HepG2 (cell line): ENCODE results near the gene AMBRA1. TPM values are rescaled to one million over a fixed set of nuclear protein-coding genes. Genes with fewer than 3 reads are reported as not detected.
"Not testable (repeated sequence)": the region's sequence is repeated elsewhere in the genome, so short reads cannot be mapped to it uniquely, and the experiment has no call there.

Source experiments
- AGO1 ChIP-seq: fragments of 200-400 bp; formaldehyde crosslinking; IDR thresholded peaks from 2 replicates; pipeline ENCODE4 v1.6.1; 2017; ENCODE audit warnings: mild to moderate bottlenecking, low read depth, low read length, moderate library complexity; ENCODE audit not compliant: poor library complexity, severe bottlenecking
- ATF3 ChIP-seq: sonication (generic); formaldehyde crosslinking; IDR thresholded peaks from 2 replicates; pipeline ENCODE4 v1.4.0; 2020; ENCODE audit warnings: missing genetic modification reagents
- HMGXB4 ChIP-seq, 2 experiments: sonication (generic) in 1 of 2; formaldehyde crosslinking in 1 of 2; IDR thresholded peaks; 2 replicates each; pipeline versions ENCODE4 v1.4.0 to v1.6.1; 2018 to 2020; ENCODE audit warnings: missing genetic modification reagents in 2 of 2, borderline replicate concordance in 1 of 2, low read depth in 1 of 2, mild to moderate bottlenecking in 1 of 2, missing biosample characterization in 1 of 2
- MEIS1 ChIP-seq: sonication (generic); formaldehyde crosslinking; IDR thresholded peaks from 2 replicates; pipeline ENCODE4 v1.9.0; 2021; ENCODE audit warnings: mild to moderate bottlenecking, missing genetic modification reagents, moderate library complexity, borderline replicate concordance
- PITX1 ChIP-seq: sonication (generic); formaldehyde crosslinking; IDR thresholded peaks from 2 replicates; pipeline ENCODE4 v1.5.1; 2020; ENCODE audit warnings: mild to moderate bottlenecking, missing genetic modification reagents
- ZBTB38 ChIP-seq: sonication (generic); formaldehyde crosslinking; IDR thresholded peaks from 2 replicates; pipeline ENCODE4 v1.5.1; 2020; ENCODE audit warnings: mild to moderate bottlenecking, missing genetic modification reagents
- ZNF616 ChIP-seq: sonication (generic); formaldehyde crosslinking; IDR thresholded peaks from 2 replicates; pipeline ENCODE4 v1.5.0; 2020; ENCODE audit warnings: low read depth, mild to moderate bottlenecking, missing genetic modification reagents
- ZNF768 ChIP-seq: sonication (generic); formaldehyde crosslinking; IDR thresholded peaks from 2 replicates; pipeline ENCODE4 v1.4.0; 2020; ENCODE audit warnings: missing genetic modification reagents
- ZSCAN21 ChIP-seq: sonication (generic); formaldehyde crosslinking; IDR thresholded peaks from 2 replicates; pipeline ENCODE4 v1.8.0; 2022; ENCODE audit warnings: mild to moderate bottlenecking, missing genetic modification reagents, moderate library complexity, borderline replicate concordance
- polyA plus RNA-seq, 8 experiments: library from polyadenylated mRNA; depleted of rRNA in 3 of 8; stranded (reverse) in 7 of 8; unstranded in 1 of 8; fragments of >200 nt; fragmentation: Illumina TruSeq in 4 of 8; extraction: Trizol in 4 of 8; gene quantifications; 2 replicates each; pipeline versions ENCODE4 v1.2.1 to v1.2.3, GENCODE V29; 2011 to 2016; ENCODE audit warnings: low read depth in 4 of 8, missing spikeins in 1 of 8, mixed read lengths in 1 of 8; ENCODE audit not compliant: insufficient read depth in 1 of 8
- total RNA-seq, 5 experiments: library from RNA; depleted of rRNA; stranded (reverse); fragments of >200 nt; fragmentation: Illumina TruSeq; extraction: Trizol; gene quantifications; 2 replicates each; pipeline ENCODE4 v1.2.3, GENCODE V29; 2016; ENCODE audit warnings: low read depth in 1 of 5
- TF ChIP-seq, protein P1 (sequence below), 2 experiments: fragments of 450-650 bp in 1 of 2; sonication (generic) in 1 of 2; formaldehyde crosslinking in 1 of 2; IDR thresholded peaks; 2 replicates each; pipeline versions ENCODE4 v1.6.1 to v1.8.0; 2016 to 2022; ENCODE audit warnings: antibody characterized with exemption in 1 of 2, mild to moderate bottlenecking in 1 of 2, missing genetic modification reagents in 1 of 2

The AMBRA1 gene
- total and polyA plus RNA-seq, 2 of the 13 experiments (the other 11 are each of a cell fraction or from before 2014, with no cell fraction given), result 15.7 to 26.0 TPM

DNA sequence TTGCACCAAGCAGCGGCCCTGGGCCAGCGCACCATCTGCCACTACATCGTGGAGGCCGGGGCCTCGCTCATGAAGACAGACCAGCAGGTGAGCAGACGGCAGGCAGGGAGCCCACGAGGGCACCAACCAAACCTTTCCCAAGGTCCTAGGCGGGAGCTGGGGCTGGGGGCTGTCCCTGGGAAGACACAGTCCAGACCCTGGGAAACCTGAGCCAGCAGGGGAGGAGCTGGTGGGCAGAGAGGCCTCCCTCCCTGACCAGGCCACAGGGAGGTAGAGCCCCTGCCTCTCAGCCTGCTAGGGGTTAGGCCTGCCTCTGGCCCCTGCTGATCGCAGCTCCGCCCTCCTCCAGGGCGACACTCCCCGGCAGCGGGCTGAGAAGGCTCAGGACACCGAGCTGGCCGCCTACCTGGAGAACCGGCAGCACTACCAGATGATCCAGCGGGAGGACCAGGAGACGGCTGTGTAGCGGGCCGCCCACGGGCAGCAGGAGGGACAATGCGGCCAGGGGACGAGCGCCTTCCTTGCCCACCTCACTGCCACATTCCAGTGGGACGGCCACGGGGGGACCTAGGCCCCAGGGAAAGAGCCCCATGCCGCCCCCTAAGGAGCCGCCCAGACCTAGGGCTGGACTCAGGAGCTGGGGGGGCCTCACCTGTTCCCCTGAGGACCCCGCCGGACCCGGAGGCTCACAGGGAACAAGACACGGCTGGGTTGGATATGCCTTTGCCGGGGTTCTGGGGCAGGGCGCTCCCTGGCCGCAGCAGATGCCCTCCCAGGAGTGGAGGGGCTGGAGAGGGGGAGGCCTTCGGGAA is 214.1 kb downstream of the AMBRA1 start (continued):
- TF ChIP-seq, protein P1, sequence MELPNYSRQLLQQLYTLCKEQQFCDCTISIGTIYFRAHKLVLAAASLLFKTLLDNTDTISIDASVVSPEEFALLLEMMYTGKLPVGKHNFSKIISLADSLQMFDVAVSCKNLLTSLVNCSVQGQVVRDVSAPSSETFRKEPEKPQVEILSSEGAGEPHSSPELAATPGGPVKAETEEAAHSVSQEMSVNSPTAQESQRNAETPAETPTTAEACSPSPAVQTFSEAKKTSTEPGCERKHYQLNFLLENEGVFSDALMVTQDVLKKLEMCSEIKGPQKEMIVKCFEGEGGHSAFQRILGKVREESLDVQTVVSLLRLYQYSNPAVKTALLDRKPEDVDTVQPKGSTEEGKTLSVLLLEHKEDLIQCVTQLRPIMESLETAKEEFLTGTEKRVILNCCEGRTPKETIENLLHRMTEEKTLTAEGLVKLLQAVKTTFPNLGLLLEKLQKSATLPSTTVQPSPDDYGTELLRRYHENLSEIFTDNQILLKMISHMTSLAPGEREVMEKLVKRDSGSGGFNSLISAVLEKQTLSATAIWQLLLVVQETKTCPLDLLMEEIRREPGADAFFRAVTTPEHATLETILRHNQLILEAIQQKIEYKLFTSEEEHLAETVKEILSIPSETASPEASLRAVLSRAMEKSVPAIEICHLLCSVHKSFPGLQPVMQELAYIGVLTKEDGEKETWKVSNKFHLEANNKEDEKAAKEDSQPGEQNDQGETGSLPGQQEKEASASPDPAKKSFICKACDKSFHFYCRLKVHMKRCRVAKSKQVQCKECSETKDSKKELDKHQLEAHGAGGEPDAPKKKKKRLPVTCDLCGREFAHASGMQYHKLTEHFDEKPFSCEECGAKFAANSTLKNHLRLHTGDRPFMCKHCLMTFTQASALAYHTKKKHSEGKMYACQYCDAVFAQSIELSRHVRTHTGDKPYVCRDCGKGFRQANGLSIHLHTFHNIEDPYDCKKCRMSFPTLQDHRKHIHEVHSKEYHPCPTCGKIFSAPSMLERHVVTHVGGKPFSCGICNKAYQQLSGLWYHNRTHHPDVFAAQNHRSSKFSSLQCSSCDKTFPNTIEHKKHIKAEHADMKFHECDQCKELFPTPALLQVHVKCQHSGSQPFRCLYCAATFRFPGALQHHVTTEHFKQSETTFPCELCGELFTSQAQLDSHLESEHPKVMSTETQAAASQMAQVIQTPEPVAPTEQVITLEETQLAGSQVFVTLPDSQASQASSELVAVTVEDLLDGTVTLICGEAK (IDR thresholded peaks at IDR 0.05), result not testable (repeated sequence)
- TF ChIP-seq, protein P1 (CRISPR knock-in tag; IDR thresholded peaks at IDR 0.05), result peak; percentile 15; the same call in 1 of the 2 replicates
- TF ChIP-seq ZSCAN21 (CRISPR knock-in tag), result peak; percentile 65; the same call in 1 of the 2 replicates
- 0 out of 2 replicates have a peak, but pooled peaks have one; percentile 28 for TF ChIP-seq ZNF616 (CRISPR knock-in tag)
- peak; percentile 25; the same call in 1 of the 2 replicates for TF ChIP-seq ZNF768 (CRISPR knock-in tag)
- TF ChIP-seq ZBTB38 (CRISPR knock-in tag), result peak; percentile 13; the same call in 1 of the 2 replicates
- TF ChIP-seq HMGXB4 (CRISPR knock-in tag; IDR thresholded peaks at IDR 0.05; ENCODE audit: borderline replicate concordance in 1 of 2, low read depth in 1 of 2), result 0 out of 4 replicates have a peak, but pooled peaks of 1 of the 2 experiments have one; percentile 27
- TF ChIP-seq PITX1, result peak; percentile 58; the same call in 1 of the 2 replicates
- TF ChIP-seq ATF3 (CRISPR knock-in tag), result 0 out of 2 replicates have a peak, but pooled peaks have one; percentile 1
- 0 out of 2 replicates have a peak, but pooled peaks have one; percentile 47 for TF ChIP-seq MEIS1 (CRISPR knock-in tag)
- TF ChIP-seq AGO1, result peak; percentile 21
